Measurements from ENCODE around the gene MSI1.

DNA sequence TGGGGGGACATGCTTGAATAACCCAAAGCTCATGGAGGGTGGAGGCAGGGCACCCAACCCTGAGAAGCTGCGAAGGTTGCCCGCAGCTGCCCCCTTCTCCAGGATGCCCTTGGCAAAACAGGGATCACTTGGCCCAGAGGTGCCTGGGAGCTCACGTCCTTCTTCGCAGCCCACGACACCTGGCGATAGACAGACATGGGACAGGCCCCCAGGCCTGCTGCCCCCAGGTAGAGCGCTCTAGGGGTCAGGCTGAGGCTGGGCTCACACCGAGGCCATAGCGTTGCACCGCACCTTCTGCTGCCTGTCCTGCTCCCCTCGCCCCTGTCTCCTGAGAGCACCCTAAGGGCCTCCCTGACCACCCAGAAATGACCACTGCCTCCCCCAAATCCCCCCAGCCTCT is 21.2 kb downstream of the MSI1 start:
- TF ChIP-seq, protein P1, sequence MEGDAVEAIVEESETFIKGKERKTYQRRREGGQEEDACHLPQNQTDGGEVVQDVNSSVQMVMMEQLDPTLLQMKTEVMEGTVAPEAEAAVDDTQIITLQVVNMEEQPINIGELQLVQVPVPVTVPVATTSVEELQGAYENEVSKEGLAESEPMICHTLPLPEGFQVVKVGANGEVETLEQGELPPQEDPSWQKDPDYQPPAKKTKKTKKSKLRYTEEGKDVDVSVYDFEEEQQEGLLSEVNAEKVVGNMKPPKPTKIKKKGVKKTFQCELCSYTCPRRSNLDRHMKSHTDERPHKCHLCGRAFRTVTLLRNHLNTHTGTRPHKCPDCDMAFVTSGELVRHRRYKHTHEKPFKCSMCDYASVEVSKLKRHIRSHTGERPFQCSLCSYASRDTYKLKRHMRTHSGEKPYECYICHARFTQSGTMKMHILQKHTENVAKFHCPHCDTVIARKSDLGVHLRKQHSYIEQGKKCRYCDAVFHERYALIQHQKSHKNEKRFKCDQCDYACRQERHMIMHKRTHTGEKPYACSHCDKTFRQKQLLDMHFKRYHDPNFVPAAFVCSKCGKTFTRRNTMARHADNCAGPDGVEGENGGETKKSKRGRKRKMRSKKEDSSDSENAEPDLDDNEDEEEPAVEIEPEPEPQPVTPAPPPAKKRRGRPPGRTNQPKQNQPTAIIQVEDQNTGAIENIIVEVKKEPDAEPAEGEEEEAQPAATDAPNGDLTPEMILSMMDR (IDR thresholded peaks at IDR 0.05), result no peak
- no peak for TF ChIP-seq POLR2A (IDR thresholded peaks at IDR 0.05)
